NK-92 (cell line): ENCODE data around the gene NDUFAF2.
"Not testable (repeated sequence)": the region's sequence is repeated elsewhere in the genome, so short reads cannot be mapped to it uniquely, and the experiment has no call there.

Source experiments
- DNase-seq: peaks from one replicate; lab custom pipeline; 2025; ENCODE audit not compliant: unreplicated experiment; lab: John Stamatoyannopoulos, UW

NDUFAF2 gene

GRCh38 chr5:61047346-61047745 is 102.3 kb downstream of the NDUFAF2 start:
- DNase-seq: no peak

GRCh38 chr5:61048534-61048933 is 103.5 kb downstream of the NDUFAF2 start:
- no peak for DNase-seq

DNA sequence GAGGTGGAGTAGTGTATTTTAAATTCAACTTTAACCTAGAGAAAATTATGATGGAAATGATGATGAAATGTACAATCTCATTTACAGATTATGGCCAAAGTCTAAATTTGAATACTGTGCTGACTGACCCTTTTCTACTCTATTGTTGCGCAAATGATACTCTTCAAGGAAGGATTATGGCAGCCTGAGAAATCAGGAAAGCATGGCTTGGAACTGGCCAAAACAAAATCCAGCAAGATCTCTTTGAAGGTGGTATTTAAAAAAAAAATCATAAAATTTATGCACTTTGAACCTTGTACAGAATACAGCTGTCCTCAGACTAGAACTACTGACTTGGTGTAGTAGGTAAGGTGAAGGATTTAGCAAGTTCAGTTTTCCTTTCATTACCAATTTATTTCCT is 105.3 kb downstream of the NDUFAF2 start:
- no peak for DNase-seq

DNA sequence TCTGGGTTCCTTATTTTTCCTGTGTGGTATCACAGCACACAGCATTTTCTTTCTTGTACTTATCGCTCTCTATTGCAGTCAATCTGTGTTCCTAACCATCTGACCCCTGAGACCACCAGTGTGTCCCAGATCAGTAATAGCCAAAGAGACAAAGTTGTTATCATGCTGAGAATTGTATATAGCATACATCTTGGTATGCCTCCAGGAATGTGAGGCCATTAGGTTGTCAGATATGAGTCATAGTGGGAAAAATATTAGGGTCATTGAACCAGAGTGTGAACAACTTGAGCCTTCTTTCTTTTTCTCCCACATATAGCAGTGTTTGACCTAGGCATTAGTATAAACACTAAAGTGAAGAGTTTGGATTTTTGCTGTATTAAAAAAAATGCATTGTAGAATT is 106.3 kb downstream of the NDUFAF2 start:
- no peak for DNase-seq

GRCh38 chr5:61052882-61053281 is 107.9 kb downstream of the NDUFAF2 start:
- no peak for DNase-seq

GRCh38 chr5:61053937-61054336 is 108.9 kb downstream of the NDUFAF2 start:
- no peak for DNase-seq

GRCh38 chr5:61055434-61056006 is 110.5 kb downstream of the NDUFAF2 start:
- no peak for DNase-seq

- no peak for DNase-seq
These were observed 114.5 kb downstream of the NDUFAF2 start for GRCh38 chr5:61059499-61059898.

DNA sequence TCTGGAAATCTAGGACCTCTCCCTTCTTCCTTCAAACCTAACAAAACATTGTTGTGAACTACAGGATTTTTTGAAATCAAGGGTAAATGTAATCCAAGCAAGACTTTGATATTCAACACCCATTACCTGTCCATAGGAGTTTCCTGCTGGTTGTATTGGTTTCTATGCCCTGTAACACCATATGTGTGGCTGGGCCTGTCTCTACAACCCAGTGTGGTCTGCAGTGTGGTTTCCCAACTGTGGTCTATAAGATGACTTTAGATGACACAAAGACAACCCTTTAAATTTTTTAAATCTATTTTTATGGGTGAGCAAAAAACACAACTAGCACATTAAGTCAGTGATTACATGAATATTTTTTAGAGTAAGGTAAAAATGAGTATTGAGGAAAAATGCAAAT is 124.1 kb downstream of the NDUFAF2 start:
- no peak for DNase-seq

- DNase-seq: no peak
These were observed 126.5 kb downstream of the NDUFAF2 start for GRCh38 chr5:61071526-61071925.

GRCh38 chr5:61076626-61077025 is 131.6 kb downstream of the NDUFAF2 start:
- DNase-seq: no peak

DNA sequence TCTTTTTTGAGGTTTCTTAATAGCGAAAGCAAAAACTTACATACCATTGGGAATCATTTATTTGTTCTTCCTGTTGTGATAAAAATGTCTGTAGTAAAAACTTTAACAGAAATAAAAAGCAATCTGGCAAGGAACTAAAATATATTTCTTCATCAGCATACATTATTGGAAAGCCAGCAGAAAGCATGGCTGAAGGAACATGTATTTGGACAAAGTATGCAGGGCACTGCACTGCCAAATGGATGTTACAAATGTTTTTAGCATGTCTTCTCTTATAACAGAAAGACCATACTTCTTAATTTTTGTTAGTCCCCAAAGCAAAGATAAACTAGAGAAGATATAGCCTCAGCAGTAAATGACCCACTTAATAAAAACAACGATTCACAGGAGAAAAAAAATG is 136.7 kb downstream of the NDUFAF2 start:
- no peak for DNase-seq

DNA sequence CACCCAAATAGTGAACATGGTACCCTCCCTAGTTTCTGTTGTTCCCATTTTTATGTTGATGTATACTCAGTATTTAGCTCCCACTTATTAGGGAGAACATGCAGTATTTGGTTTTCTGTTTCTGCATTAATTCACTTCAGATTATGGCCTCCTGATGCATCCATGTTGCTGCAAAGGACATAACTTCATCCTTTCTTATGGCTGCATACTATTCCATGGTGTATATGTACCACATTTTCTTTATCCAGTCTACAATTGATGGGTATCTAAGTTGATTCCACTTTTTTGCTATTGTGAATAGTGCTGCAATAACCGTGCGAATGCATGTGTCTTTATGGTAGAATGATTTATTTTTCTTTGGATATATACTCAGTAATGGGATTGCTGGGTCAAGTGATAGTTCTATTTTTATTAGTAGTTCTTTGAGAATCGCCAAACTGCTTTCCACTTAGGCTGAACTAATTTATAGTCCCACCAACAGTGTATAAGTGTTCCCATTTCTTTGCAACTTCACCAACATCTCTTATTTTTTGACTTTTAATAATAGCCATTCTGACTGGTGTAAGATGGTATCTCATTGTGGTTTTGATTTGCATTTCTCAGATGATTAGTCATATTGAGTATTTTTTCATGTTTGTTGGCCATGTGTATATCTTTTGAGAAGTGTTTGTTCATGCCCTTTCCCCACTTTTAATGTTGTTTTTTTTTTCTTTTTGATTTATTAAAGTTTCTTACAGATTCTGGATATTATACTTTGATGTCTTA is 137.7 kb downstream of the NDUFAF2 start:
- no peak for DNase-seq

- no peak for DNase-seq
These were observed 139.7 kb downstream of the NDUFAF2 start for GRCh38 chr5:61084658-61085057.

DNA sequence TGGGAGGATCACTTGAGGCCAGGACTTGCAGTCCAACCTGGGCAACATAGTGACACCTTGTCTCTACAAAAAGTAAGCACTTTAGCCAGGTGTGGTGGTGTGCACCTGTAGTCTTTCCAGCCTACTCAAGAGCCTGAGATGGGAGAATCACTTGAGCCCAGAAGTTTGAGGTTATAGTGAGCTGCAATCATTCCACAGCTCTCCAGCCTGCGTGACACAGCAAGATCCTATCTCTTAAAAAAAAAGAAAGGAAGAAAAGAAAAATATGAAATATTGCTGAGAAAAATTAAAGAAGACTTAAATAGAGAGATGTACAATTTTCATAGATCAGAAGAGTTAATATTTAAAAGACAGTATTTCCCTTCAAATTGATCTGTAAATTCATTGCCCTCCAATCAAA is 140.9 kb downstream of the NDUFAF2 start:
- no peak for DNase-seq

DNA sequence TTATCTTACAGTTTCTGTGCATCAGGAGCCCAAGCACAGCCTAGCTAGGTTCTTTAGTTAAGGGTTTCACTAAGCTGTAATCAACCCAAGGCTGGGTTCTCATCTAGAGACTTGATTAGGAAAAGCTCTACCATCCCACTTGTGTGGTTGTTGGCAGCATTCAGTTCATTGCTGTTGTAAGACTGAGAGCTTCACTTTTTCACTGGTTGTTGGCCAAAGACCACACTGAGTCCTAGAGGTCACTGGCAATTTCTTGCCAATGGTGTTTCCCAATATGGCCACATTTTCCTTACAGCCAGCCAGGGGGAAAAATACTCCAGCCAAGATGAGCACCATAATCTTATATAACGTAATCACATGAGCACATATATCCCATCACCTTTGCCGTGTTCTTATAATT is 142.9 kb downstream of the NDUFAF2 start:
- DNase-seq: no peak

DNA sequence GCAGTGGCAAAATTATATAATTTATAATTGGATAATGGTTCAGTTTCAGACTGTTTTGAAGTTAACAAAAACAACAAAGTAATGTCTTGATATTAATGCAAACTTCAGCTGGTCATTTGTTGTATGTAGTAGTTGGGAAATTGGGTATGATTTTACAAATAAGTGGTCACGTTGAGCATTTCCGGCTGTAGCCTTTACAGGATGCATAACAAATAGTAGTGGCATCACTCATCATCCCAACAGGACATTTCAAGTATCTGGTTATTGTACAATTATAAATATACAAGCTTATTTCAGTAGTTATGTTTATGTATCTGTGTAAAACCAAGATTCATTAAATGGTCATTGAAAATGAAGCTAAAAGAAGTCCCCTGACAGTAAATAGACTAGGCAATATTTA is 144.3 kb downstream of the NDUFAF2 start:
- DNase-seq: no peak

DNA sequence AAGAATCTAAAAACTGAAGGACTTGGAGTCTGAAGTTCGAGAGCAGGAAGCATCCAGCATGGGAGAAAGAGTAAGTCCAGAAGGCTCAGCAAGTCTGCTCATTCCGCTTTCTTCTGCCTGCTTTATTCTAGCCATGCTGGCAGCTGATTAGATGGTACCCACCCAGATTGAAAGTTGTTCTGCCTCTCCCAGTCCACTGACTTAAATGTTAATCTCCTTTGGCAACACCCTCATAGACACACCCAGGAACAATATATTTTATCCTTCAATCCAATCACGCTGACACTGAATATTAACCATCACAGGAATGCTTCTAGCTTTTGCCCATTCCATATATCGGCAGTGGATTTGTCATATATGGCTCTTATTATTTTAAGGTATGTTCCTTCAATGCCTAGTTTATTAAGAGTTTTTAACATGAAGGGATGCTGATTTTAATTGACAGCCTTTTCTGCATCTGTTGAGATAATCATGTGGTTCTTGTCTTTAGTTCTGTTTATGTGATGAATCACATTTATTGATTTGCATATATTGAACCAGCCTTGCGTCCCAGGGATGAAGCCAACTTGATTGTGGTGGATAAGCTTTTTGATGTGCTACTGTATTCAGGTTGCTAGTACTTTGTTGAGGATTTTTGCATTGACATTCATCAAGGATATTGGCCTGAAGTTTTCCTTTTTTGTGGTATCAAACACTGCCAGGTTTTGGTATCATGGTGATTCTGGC is 148.2 kb downstream of the NDUFAF2 start:
- DNase-seq: not testable (repeated sequence)

DNA sequence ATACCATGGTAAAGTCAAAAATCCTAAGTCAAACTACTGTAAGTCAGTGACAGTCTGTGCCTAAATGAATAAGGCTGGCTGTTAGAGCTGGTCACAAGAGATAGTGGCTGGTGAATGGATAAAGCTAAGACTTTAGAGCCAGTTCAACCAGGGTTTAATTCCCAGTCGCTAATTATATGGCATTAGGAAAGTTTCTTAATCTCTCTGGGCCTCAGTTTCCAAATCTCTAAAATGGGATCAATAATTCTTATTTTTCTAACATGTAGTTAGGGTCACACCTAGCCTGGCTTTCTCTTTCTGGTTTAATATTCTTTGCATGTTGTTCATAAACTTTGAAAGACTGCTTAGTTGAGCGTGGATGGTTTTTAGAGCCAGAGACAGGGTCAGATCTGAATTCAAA is 152.5 kb downstream of the NDUFAF2 start:
- DNase-seq: no peak

GRCh38 chr5:61098251-61098995 is 153.4 kb downstream of the NDUFAF2 start:
- DNase-seq: no peak

- no peak for DNase-seq
These were observed 155.4 kb downstream of the NDUFAF2 start for GRCh38 chr5:61100437-61100836.

GRCh38 chr5:61114441-61114840 is 169.4 kb downstream of the NDUFAF2 start:
- no peak for DNase-seq
